ENCODE data around the gene EAF1. TPM values are rescaled to one million over a fixed set of nuclear protein-coding genes. Genes with fewer than 3 reads are reported as not detected.
A peak's percentile ranks its signal among the peaks of the same experiment; 100 is the strongest.
"Not testable (repeated sequence)": the region's sequence is repeated elsewhere in the genome, so short reads cannot be mapped to it uniquely, and the experiment has no call there.

EAF1 gene
- 30.7 TPM for total RNA-seq

- peak; percentile 81 for DNase-seq
Observed at GRCh38 chr3:15427182-15427880, at the start of gene EAF1, which contains the start of gene METTL6. Gene EAF1 (plus strand): TSS chr3:15427598. CDS start chr3:15427780, 182 bp downstream. Gene METTL6 (minus strand): TSS chr3:15427544. CDS start chr3:15426511, 1,033 bp downstream.

DNA sequence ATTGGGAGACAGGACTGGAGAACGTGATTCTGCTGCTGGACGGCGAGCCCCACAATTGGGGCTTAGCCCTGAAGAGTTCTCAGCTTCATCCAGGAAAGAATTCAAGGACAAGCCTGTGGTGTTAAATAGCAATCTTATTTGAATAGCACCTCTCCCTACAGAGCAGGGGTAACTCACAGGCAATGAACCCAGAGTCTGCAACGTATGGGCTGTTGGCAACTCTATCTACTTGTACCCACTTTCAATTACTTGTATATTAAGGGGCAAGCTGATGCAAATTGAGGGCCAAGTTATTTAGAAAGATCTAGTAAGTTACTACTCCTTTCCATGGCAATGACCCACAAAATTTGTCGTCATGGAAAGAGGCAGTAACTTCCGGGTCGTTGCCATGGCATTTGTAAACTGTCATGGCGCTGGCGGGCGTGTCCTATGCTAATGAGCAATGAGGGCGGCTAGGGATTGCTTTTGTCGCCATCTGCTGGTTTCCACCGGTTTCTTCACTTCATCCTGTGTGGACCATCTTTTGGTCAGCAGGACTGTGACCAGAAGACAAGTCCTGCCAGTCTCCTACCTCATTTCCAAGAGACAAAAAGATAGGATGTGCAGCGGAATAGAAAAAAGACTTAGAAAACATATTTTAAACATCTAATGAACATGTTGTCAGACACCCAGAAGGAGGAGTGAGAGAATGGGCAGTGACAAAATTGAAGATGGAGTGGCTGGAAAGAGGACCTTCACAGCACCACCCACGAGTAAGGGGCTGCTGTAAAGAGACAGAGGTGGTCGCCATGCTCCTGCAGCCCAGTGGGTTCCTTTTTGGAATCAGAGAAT is 49.2 kb upstream of the EAF1 start:
- peak; percentile 84 for DNase-seq

- no peak for DNase-seq
Observed at GRCh38 chr3:15380980-15381890, 46.2 kb upstream of the EAF1 start.

DNA sequence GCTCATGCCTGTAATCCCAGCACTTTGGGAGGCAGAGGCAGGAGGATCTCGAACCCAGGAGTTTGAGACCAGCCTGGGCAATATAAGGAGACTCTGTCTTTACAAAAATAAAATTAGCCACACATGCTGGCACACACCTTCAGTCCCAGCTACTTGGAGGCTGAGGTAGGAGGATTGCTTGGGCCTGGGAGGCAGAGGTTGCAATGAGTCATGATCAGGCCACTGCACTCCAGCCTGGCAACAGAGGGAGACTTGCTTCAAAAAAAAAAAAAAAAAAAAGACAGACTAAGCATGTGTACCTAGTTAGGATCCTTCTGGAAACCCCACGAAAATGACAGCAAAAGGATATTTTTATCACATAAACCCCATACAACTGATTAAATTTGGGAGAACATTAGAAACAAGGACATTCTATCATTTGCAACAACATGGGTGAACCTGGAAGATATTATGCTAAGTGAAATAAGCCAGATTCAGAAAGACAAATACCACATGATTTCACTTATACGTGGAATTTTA is 44.9 kb upstream of the EAF1 start:
- DNase-seq: no peak

DNA sequence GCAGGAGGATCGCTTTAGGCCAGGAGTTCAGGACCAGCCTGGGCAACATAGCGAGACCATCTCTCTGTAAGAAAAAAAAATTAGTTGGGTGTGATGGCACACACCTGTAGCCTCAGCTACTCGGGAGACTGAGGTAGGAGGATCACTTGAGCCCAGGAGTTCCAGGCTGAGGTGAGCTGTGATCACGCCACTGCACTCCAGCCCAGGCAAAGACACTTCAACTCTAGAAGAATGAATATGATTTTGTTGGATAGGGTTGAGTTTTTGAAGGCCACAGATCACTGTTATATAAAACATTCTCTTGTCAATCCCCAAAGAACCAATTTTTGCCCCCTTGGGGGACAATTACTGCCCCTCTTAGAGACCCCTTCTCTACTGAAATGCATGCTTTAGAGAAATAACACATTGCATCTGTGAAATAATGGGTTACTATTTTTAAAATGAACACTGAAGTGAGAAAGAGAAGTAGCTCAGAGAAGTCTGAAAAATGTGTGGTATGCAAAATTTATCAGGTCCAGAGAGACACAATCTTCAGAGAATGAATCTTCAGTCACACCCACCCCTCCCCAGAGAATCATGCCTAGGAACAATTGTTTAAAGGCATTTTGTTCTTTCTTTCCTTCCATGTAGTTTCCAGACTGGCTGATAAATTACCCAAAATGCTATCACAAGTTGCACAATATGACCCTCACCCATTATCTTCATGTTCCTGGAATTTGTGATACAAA is 42.7 kb upstream of the EAF1 start:
- no peak for DNase-seq

GRCh38 chr3:15385238-15385695 is 42.1 kb upstream of the EAF1 start:
- DNase-seq: not testable (repeated sequence)

- no peak for DNase-seq
Observed at GRCh38 chr3:15385901-15386653, 41.3 kb upstream of the EAF1 start.

DNA sequence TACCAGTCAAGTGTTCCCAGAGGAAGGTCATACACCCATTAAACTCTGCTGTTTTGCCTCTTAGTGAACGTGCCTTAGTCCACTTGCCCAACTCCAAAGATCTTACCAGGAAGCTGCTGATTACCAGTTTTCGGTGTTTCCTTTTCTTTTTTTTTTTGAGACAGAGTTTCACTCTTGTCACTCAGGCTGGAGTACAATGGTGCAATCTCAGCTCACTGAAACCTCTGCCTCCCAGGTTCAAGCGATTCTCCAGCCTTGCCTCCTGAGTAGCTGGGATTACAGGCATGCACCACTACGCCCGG is 40.8 kb upstream of the EAF1 start:
- DNase-seq: not testable (repeated sequence)

GRCh38 chr3:15387171-15387581 is 40.2 kb upstream of the EAF1 start:
- DNase-seq: no peak

DNA sequence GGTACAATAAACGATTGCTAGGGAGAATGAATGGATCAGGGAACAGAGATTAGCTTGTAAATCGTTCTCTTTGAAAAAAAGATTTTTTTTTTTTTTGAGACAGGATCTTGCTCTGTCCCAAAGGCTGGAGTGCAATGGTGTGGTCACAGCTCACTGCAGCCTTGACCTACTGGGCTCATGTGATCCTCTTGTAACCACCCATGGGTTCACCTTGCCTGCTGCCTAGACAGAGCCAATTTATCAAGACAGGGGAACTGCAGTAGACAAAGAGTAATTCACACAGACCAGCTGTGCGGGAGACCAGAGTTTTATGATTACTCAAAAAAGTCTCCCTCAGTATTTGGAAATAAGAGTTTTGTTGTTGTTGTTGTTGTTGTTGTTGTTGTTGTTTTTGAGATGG is 39.7 kb upstream of the EAF1 start:
- DNase-seq: no peak

DNA sequence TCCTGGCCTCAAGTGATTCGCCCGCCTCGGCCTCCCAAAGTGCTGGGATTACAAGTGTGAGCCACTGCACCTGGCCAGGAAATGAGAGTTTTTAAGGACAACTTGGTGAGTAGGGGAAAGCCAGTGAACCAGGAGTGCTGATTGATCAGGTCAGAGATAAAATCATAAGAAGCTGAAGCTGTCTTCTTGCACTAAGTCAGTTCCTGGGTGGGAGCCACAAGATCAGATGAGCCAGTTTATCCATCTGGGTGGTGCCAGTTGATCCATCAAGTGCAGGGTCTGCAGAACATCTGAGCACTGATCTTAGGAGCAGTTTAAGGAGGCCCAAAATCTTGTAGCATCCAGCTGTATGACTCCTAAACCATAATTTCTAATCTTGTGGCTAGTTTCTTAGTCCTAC is 39.1 kb upstream of the EAF1 start:
- DNase-seq: not testable (repeated sequence)

GRCh38 chr3:15390460-15390859 is 36.9 kb upstream of the EAF1 start:
- DNase-seq: no peak

DNA sequence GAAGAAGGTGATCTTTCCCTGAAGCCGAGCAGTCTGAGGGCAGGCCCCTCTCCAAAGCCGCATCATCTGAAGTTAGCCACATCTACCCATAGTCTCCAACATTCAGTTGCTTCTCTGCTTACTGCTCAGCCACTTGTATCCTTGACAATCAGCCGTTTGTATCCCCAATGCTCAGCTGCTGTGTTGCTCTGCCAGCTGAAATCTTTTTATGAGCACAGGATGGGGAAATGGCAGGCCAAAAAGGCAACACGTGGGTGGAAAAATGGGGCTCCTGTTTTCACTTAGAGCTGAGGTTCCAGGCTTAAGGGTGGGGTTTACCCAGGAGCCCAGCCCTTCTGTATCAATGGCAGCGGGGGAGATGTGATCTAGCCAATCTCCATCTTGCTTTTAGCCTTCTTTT is 36.4 kb upstream of the EAF1 start:
- DNase-seq: no peak

DNA sequence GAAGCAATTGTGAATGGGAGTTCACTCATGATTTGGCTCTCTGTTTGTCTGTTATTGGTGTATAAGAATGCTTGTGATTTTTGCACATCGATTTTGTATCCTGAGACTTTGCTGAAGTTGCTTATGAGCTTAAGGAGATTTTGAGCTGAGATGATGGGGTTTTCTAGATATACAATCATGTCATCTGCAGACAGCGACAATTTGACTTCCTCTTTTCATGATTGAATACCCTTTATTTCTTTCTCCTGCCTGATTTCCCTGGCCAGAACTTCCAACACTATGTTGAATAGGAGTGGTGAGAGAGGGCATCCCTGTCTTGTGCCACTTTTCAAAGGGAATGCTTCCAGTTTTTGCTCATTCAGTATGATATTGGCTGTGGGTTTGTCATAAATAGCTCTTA is 34.1 kb upstream of the EAF1 start:
- not testable (repeated sequence) for DNase-seq

DNA sequence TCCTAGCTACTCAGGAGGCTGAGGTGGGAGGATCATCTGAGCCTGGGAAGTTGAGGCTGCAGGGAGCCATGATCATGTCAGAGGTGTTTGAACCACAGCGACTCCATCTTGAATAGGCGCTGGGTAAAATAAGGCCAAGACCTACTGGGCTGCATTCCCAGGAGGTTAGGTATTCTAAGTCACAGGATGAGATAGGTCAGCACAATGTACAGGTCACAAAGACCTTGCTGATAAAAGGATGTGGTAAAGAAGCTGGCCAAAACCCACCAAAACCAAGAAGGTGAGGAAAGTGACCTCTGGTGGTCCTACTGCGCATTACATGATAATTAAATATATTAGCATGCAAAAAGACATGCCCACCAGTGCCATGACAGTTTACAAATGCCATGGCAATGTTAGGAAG is 28.7 kb upstream of the EAF1 start:
- not testable (repeated sequence) for DNase-seq

DNA sequence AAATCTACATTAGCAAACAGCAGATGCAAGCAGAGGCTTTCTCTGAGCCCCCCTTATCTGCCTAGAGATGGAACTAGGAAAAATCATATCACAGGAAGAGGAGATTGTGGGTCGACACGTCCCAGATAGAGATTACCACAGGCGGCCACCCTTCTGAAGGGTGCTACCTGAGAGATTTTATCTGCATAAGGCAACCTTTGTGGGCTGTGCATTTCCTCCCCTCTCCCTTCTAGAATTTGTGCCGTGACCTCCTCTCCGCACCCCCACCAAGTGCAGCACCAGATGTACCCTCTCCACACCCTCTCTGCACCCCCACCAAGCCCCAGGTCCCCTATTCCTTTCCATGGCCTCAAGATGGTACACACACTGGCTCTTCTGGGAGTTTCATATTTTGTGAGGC is 27.4 kb upstream of the EAF1 start:
- DNase-seq: no peak

DNA sequence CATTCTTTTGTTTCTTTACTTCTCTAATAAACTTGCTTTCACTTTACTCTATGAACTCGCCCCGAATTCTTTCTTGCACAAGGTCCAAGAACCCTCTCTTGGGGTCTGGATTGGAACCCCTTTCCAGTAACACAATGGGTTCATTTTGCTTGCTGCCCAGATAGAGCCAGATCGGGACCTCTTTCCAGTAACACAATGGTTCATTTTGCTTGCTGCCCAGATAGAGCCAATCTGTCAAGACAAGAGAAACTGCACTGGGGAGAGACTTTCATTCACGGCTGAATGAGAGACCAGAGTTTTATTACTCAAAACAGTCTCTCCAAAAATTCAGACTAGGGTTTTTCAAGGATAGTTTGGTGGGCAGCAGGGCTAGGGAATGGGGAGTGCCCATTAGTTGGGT is 25.5 kb upstream of the EAF1 start:
- DNase-seq: no peak

DNA sequence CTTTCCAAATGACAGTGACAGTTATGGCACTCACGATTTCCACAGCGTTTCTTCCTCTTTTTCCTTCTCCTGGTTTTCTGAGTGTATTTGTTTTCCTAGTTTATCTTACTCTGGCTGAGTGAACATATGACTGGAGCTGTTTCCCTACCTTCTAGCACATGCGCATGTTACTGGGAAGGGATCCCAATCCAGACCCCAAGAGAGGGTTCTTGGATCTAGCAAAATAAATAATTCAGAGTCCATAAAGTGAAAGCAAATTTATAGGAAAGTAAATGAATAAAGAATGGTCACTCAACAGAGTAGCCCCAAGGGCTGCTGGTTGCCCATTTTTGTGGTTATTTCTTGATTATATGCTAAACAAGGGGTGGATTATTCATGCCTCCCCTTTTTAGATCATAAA is 23.9 kb upstream of the EAF1 start:
- no peak for DNase-seq

DNA sequence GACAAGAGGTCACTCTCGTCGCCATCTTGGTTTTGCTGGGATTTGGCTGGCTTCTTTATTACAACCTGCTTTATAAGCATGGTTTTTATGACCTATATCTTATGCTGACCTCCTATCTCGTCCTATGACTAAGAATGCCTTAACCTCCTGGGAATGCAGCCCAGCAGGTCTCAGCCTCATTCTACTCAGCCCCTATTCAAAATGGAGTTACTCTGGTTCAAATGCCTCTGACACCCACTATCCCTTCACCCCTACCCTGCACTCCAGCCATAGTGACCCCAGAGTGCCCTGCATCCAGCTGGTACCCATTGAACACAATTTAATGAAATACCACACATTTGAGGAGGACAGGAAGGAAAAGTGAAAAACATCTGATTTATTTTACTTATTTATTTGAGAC is 23.4 kb upstream of the EAF1 start:
- no peak for DNase-seq

DNA sequence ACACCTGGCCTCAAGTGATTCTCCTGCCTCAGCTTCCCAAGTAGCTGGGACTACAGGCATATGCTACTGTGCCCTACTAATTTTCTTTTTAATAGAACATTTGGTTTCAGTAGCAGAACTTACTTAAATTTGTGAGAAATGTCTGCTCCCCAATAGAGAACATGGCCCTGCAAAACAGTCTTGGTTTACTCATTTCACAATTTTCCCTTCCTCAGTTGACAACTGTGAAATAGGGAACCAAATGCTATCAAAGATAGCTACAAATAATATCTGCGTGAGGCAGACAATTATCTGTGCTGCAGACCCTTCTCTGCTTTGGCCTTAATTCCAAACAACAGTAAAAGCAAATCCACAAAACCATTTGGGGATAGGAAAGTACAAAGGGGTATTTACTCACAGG is 22.6 kb upstream of the EAF1 start:
- DNase-seq: no peak

- no peak for DNase-seq
Observed at GRCh38 chr3:15405448-15406050, 21.8 kb upstream of the EAF1 start.
